OCI-LY1 (cell line): ENCODE results near the gene COPB2.

Experiments used
- H2AFZ ChIP-seq: fragments of 200-600 bp; sonication (generic), shearing (Covaris generic); 2 replicates; pipeline ENCODE4 v1.6.0; 2014; ENCODE audit warnings: antibody characterized with exemption, mild to moderate bottlenecking, low read length
- H3F3A ChIP-seq: fragments of 200-600 bp; sonication (generic), shearing (Covaris generic); 2 replicates; pipeline ENCODE4 v1.6.0; 2014; ENCODE audit warnings: mild to moderate bottlenecking, antibody characterized with exemption, low read length, moderate library complexity; ENCODE audit not compliant: insufficient read depth
- H3K27ac ChIP-seq: fragments of 200-600 bp; sonication (generic); 2 replicates; pipeline ENCODE4 v1.5.1; 2014; ENCODE audit warnings: low read length, mixed run types, mild to moderate bottlenecking, low read depth; ENCODE audit not compliant: poor library complexity, severe bottlenecking
- H3K27me3 ChIP-seq: fragments of 200-600 bp; sonication (generic); 2 replicates; pipeline ENCODE4 v1.6.0; 2014; ENCODE audit warnings: antibody characterized with exemption, mild to moderate bottlenecking, low read length, moderate library complexity; ENCODE audit not compliant: insufficient read depth
- H3K36me3 ChIP-seq: fragments of 200-600 bp; sonication (generic); 2 replicates; pipeline ENCODE4 v1.6.1; 2014; ENCODE audit warnings: mild to moderate bottlenecking, antibody characterized with exemption, low read length, moderate library complexity, mixed read lengths; ENCODE audit not compliant: insufficient read depth
- H3K4me1 ChIP-seq: fragments of 200-600 bp; sonication (generic); 2 replicates; pipeline ENCODE4 v1.5.1; 2014; ENCODE audit warnings: mild to moderate bottlenecking, low read length, moderate library complexity; ENCODE audit not compliant: insufficient read depth, severe bottlenecking
- H3K4me2 ChIP-seq: fragments of 200-600 bp; sonication (generic), shearing (Covaris generic); 2 replicates; pipeline ENCODE4 v1.6.1; 2014; ENCODE audit warnings: low read length
- H3K4me3 ChIP-seq: fragments of 200-600 bp; sonication (generic); 2 replicates; pipeline ENCODE4 v1.5.1; 2014; ENCODE audit warnings: low read length, low read depth, mild to moderate bottlenecking, mixed read lengths; ENCODE audit not compliant: poor library complexity, severe bottlenecking
- H3K79me2 ChIP-seq: fragments of 200-600 bp; shearing (Covaris generic); 2 replicates; pipeline ENCODE4 v1.6.1; 2016; ENCODE audit warnings: mixed run types, low read length, mixed read lengths; ENCODE audit not compliant: insufficient read depth
- H3K9ac ChIP-seq: fragments of 200-600 bp; sonication (generic), shearing (Covaris generic); 2 replicates; pipeline ENCODE4 v1.6.1; 2014; ENCODE audit warnings: mild to moderate bottlenecking, low read length, mixed read lengths
- H3K9me2 ChIP-seq: fragments of 200-600 bp; sonication (generic), shearing (Covaris generic); 2 replicates; pipeline ENCODE4 v1.6.1; 2014; ENCODE audit warnings: low read depth, mild to moderate bottlenecking, low read length, mixed read lengths
- H3K9me3 ChIP-seq: fragments of 200-600 bp; shearing (Covaris generic); 2 replicates; pipeline ENCODE4 v1.6.1; 2014; ENCODE audit warnings: low read length, mixed read lengths
- H4K20me1 ChIP-seq: fragments of 200-600 bp; sonication (generic), shearing (Covaris generic); 2 replicates; pipeline ENCODE4 v1.6.0; 2016; ENCODE audit warnings: mild to moderate bottlenecking, low read length; ENCODE audit not compliant: insufficient read depth
- EZH2 ChIP-seq: fragments of 200-600 bp; sonication (generic), shearing (Covaris generic); IDR thresholded peaks from 2 replicates; pipeline ENCODE4 v1.8.0; 2017; ENCODE audit warnings: borderline replicate concordance, mixed run types, mild to moderate bottlenecking, antibody characterized with exemption, low read length, moderate library complexity, mixed read lengths
- TF ChIP-seq, protein P1 (sequence below): fragments of 200-600 bp; sonication (generic), shearing (Covaris generic); IDR thresholded peaks from 2 replicates; pipeline ENCODE4 v1.5.1; 2017; ENCODE audit warnings: mild to moderate bottlenecking, antibody characterized with exemption, low read length, moderate library complexity, mixed read lengths

COPB2 gene

DNA sequence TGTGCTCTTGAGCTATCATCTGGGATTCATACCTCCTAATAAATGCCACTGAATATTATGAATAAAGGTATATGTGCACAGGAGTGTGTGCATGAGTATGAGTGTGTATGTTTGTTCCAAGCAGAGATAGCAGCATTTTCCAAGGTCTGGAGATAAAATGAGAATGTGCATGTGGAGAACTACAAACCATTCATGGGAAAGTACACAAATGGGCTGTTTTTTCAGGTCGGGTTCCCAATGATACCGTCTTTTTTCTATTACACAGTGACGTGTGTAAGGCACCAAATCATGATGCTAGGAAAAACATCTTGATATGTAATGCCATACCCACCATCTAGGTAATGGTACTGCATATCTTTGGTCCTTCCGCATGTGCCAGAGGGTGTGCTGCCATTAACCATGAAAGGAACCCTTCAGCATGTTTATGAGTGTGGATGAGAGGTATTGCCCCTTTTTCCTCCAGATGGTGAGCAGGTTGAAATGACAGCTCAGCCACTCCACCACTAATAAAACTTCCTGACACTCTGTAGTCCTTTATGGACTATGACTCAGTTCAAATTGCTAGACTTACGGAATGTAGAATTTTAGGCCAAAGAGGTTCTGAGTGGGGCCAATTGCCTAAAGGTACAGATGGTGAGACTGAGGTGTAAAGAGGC, 36.4 kb upstream of the COPB2 start:
- H3K9me3 ChIP-seq: no peaks in the 10 kb centered on the region
- no peak overlapping the region for H2AFZ ChIP-seq
- H3K27ac ChIP-seq: no peak overlapping the region
- H3K4me1 ChIP-seq: no peaks in the 10 kb centered on the region
- no peak overlapping the region for H3K9ac ChIP-seq
- H4K20me1 ChIP-seq: no peaks in the 10 kb centered on the region
- H3K36me3 ChIP-seq: no peaks in the 10 kb centered on the region
- no peak overlapping the region for H3K4me2 ChIP-seq
- no peaks in the 10 kb centered on the region for H3K9me2 ChIP-seq
- H3K27me3 ChIP-seq: no peaks in the 10 kb centered on the region
- H3F3A ChIP-seq: no peaks in the 10 kb centered on the region
- TF ChIP-seq EZH2: no peak
- TF ChIP-seq, protein P1, sequence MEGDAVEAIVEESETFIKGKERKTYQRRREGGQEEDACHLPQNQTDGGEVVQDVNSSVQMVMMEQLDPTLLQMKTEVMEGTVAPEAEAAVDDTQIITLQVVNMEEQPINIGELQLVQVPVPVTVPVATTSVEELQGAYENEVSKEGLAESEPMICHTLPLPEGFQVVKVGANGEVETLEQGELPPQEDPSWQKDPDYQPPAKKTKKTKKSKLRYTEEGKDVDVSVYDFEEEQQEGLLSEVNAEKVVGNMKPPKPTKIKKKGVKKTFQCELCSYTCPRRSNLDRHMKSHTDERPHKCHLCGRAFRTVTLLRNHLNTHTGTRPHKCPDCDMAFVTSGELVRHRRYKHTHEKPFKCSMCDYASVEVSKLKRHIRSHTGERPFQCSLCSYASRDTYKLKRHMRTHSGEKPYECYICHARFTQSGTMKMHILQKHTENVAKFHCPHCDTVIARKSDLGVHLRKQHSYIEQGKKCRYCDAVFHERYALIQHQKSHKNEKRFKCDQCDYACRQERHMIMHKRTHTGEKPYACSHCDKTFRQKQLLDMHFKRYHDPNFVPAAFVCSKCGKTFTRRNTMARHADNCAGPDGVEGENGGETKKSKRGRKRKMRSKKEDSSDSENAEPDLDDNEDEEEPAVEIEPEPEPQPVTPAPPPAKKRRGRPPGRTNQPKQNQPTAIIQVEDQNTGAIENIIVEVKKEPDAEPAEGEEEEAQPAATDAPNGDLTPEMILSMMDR: no peak
- no peak overlapping the region for H3K4me3 ChIP-seq
- H3K79me2 ChIP-seq: no peaks in the 10 kb centered on the region

DNA sequence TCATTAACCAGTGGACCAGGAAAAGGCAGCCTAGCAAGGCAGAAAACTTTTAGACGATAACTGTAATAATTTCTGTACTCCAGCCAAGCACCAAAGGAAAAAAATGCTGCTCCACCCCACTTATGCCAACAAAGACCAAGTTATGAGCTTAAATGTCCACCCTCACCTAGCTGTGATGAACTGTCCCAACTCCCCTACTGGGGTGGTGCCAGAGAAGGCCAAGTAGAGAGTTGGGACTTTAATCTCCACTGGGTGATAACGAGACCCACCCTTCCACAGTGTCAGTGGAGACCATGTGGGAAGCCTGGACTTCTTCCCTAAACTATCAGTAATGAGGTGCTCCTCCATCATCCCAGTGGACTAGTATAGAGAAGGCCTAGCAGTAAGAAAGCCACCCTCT, 33.8 kb upstream of the COPB2 start:
- no peaks in the 10 kb centered on the region for H4K20me1 ChIP-seq
- H2AFZ ChIP-seq: no peak overlapping the region
- TF ChIP-seq, protein P1: no peak
- no peak for TF ChIP-seq EZH2
- H3K9ac ChIP-seq: no peak overlapping the region
- no peaks in the 10 kb centered on the region for H3K27me3 ChIP-seq
- no peaks in the 10 kb centered on the region for H3K9me2 ChIP-seq
- no peaks in the 10 kb centered on the region for H3F3A ChIP-seq
- H3K4me1 ChIP-seq: no peaks in the 10 kb centered on the region
- no peak overlapping the region for H3K4me2 ChIP-seq
- no peaks in the 10 kb centered on the region for H3K36me3 ChIP-seq
- H3K9me3 ChIP-seq: no peaks in the 10 kb centered on the region
- H3K79me2 ChIP-seq: no peaks in the 10 kb centered on the region
- H3K4me3 ChIP-seq: no peak overlapping the region
- no peak overlapping the region for H3K27ac ChIP-seq

DNA sequence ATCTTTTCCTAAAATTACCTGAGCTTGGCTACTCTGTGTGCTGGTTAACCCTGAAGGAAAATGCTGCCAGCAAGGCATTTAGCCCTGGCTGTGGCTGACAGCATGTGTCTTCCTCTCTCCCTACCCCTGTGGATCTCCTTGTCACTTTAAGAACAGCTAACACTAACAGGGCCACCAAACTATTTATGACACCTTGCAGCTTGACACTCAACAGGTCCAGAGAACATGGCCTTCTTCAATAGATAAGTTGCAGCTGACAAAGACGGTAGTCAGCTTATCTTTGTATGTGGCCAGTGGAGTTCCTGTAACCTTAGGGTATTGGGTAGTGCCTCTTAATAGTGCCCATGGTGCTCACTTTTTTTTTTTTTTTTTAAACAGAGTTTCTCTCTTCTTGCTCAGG, 32.0 kb upstream of the COPB2 start:
- TF ChIP-seq EZH2: no peak
- TF ChIP-seq, protein P1: no peak
- Histone ChIP-seq H3K9me3 (no peaks in the 10 kb centered on the region), H4K20me1 (no peaks in the 10 kb centered on the region), H3K9me2 (no peaks in the 10 kb centered on the region), H3K27ac (no peak overlapping the region), H3K4me1 (no peaks in the 10 kb centered on the region), H3K4me2 (no peak overlapping the region), H3F3A (no peaks in the 10 kb centered on the region), H2AFZ (no peak overlapping the region), H3K36me3 (no peaks in the 10 kb centered on the region), H3K79me2 (no peaks in the 10 kb centered on the region), H3K27me3 (no peaks in the 10 kb centered on the region), H3K9ac (no peak overlapping the region), H3K4me3 (no peak overlapping the region)
